ENCODE results near the gene PIAS1. TPM values are rescaled to one million over a fixed set of nuclear protein-coding genes. Genes with fewer than 3 reads are reported as not detected.
"Not testable (repeated sequence)": the region's sequence is repeated elsewhere in the genome, so short reads cannot be mapped to it uniquely, and the experiment has no call there.

PIAS1 gene
- polyA plus RNA-seq, 2 of the 4 experiments (the other 2 are of a cell fraction) = 23.2 to 49.5 TPM

DNA sequence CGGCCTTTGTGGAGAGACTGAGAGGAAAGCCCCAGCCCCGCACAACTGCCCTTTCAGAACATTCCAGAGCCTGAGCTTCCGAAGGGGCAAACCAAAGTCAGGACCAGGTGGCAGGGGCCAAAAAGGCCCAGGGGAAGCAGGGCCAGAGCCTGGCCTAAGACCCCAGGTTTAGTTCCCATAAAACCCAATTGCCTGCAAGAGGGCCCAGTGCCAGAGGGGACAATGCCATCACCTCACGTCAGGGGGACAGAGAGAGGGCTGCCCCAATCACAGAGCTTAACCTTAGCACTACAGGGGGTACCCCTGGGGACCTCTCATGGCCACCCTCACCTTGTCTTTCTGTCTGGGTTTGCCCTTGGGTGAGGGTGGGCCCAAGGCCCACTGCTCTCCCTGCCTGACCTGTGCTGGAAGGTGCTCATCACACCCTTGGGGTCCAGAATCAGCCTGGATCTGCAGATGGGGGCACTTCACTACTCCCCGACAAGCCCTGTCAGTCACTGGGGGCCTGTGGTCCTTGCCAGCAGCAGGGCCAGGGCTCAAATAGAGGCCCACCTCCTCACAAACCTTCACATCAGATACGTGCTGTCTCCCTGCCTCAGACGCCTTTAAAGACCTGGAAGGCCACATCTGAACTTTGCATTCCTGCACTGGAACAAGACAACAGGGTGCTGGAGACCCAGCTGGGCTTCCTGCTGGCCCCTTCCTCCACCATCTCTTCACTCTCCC is 147.2 kb downstream of the PIAS1 start:
- peaks cover 4% of the 10 kb centered on the region; the same call in 1 of the 3 replicates for H3K4me1 ChIP-seq
- H3K4me3 ChIP-seq = no peak overlapping the region
- H3K4me2 ChIP-seq = no peak overlapping the region
- POLR2A ChIA-PET = no interaction called here
- DNase-seq (ENCODE audit: low read depth in 1 of 2, low spot score in 1 of 2) = no peak
- CTCF ChIA-PET = interaction anchor here (0.8 to 3.4 kb wide), 2 partner anchors 9 to 337 kb away, joined by 3 to 19 read pairs; no protein-coding TSS in a partner anchor
- no peak overlapping the region for H3K27ac ChIP-seq
- TF ChIP-seq HOXB13 (CRISPR knock-in tag; IDR thresholded peaks at IDR 0.05; ENCODE audit: low read depth) (no peak), CEBPB (IDR thresholded peaks at IDR 0.05) (no peak), CBX2 (IDR thresholded peaks at IDR 0.05; ENCODE audit: borderline replicate concordance, low read depth) (no peak), NPAS2 (CRISPR knock-in tag; IDR thresholded peaks at IDR 0.05; ENCODE audit: borderline replicate concordance) (no peak), EP300 (IDR thresholded peaks at IDR 0.05) (no peak), KDM1A (IDR thresholded peaks at IDR 0.05; ENCODE audit: low read depth) (no peak)
- H3K9me3 ChIP-seq = no peaks in the 10 kb centered on the region
- ATAC-seq = no peak; a peak in 1 of 6 replicates
- WGBS (ENCODE audit: missing lambda C conversion rate) = 89% methylated on average over 7 of the region's 7 CpGs
- no peak for FAIRE-seq

DNA sequence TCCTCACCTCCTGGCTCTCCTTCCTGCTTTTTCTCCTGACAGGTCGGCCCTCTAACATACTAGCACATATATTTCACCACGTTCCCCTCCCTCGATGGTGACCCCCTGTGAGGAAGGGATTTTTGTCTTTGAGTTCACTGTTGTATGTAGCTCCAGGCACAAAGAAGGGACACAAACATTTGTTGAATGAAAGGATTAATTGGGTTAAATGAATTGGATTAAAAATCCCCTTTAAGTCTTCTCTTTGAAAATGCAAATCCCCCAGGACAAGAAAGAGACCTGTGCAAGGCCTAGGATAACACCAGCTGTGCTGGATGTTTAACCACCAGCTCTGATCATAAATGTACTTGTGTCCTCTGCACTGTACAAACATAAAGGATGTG is 147.8 kb downstream of the PIAS1 start:
- ATAC-seq (no peak), FAIRE-seq (no peak), DNase-seq (ENCODE audit: low read depth in 1 of 2, low spot score in 1 of 2) (no peak)
- CTCF ChIA-PET = interaction anchor here (3.4 kb wide), 1 partner anchor 9 kb away, joined by 19 read pairs; no protein-coding TSS in a partner anchor
- TF ChIP-seq RNF2 (IDR thresholded peaks at IDR 0.05; ENCODE audit: borderline replicate concordance, low read depth) = no peak
- TF ChIP-seq KDM5A (IDR thresholded peaks at IDR 0.05) = no peak
- no peak for TF ChIP-seq SREBF2 (IDR thresholded peaks at IDR 0.05)
- TF ChIP-seq CBX2 (IDR thresholded peaks at IDR 0.05; ENCODE audit: borderline replicate concordance, low read depth) = no peak
- TF ChIP-seq FOSL2 (IDR thresholded peaks at IDR 0.05) = no peak
- TF ChIP-seq FOSL2 (CRISPR knock-in tag; IDR thresholded peaks at IDR 0.05) = no peak
- POLR2A ChIA-PET = no interaction called here
- H3K4me1 ChIP-seq = peaks cover 4% of the 10 kb centered on the region; the same call in 1 of the 3 replicates
- WGBS (ENCODE audit: missing lambda C conversion rate) = 83% methylated on average over 3 of the region's 3 CpGs
- H3K9me3 ChIP-seq = no peaks in the 10 kb centered on the region
- no peak overlapping the region for H3K27ac ChIP-seq
- no peak overlapping the region for H3K4me3 ChIP-seq
- H3K4me2 ChIP-seq = no peak overlapping the region

DNA sequence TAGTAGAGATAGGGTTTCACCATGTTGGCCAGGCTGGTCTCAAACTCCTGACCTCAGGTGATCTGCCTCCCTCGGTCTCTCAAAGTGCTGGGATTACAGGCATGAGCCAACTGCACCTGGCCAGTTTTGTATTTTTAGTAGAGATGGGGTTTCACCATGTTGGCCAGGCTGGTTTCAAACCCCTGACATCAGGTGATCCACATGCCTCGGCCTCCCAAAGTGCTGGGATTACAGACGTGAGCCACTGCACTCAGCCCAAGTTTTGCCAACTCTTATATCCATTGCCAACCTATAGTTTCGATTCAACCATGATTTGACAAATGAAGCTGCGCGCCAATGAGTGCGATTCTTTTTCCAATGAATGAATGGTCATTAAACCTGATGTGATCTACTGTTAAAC is 148.9 kb downstream of the PIAS1 start:
- FAIRE-seq; H3K4me3 ChIP-seq; ATAC-seq; H3K9me3 ChIP-seq; H3K4me1 ChIP-seq; DNase-seq (ENCODE audit: low read depth in 1 of 2, low spot score in 1 of 2); H3K4me2 ChIP-seq; H3K27ac ChIP-seq; POLR2A ChIA-PET: not testable (repeated sequence)
- WGBS (ENCODE audit: missing lambda C conversion rate) = 94% methylated on average over 7 of the region's 7 CpGs
- CTCF ChIA-PET = interaction anchor here (0.6 to 3.4 kb wide), 3 partner anchors 8 to 47 kb away, joined by 3 to 19 read pairs (median 4); no protein-coding TSS in a partner anchor

DNA sequence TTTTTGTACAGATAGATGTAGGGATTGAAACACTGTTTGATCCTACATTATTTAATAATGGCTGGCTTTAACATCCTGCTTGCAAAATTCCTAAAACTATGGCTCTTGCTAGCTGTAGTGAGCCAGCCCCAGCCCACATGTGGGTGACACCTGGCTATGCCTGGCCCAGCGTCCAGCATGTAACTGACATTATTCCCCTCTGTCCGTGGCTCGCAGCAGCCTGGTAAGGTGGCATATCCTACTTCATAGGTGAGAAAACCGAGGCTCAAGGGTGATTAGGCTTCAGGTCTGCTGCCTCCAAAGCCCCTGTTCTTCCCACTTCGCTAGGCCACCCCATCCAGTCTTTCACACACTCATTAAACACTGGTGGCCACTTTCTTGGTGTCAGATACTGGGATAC is 149.4 kb downstream of the PIAS1 start:
- no peak overlapping the region for H3K27ac ChIP-seq
- ATAC-seq (no peak), DNase-seq (ENCODE audit: low read depth in 1 of 2, low spot score in 1 of 2) (no peak), FAIRE-seq (no peak)
- H3K4me3 ChIP-seq = no peak overlapping the region
- peaks cover 4% of the 10 kb centered on the region; the same call in 1 of the 3 replicates for H3K4me1 ChIP-seq
- H3K4me2 ChIP-seq = no peak overlapping the region
- WGBS (ENCODE audit: missing lambda C conversion rate) = 93% methylated on average over 5 of the region's 5 CpGs
- H3K9me3 ChIP-seq = no peaks in the 10 kb centered on the region
- ChIA-PET POLR2A (no interaction called here), CTCF (interaction anchor here (0.5 to 2.7 kb wide), 4 partner anchors 8 to 415 kb away, joined by 3 to 9 read pairs (median 3); no protein-coding TSS in a partner anchor)
- TF ChIP-seq TFCP2L1 (CRISPR knock-in tag; IDR thresholded peaks at IDR 0.05) (no peak), NR3C1 (IDR thresholded peaks at IDR 0.05) (no peak), JUNB (IDR thresholded peaks at IDR 0.05) (no peak), ZNF302 (CRISPR knock-in tag; IDR thresholded peaks at IDR 0.05) (no peak), CBX8 (IDR thresholded peaks at IDR 0.05) (no peak), ZFP36 (IDR thresholded peaks at IDR 0.05; ENCODE audit: borderline replicate concordance, partially characterized antibody) (no peak), CEBPB (IDR thresholded peaks at IDR 0.05) (no peak), NFE2L2 (conservative IDR thresholded peaks at IDR 0.05; ENCODE audit: low read length) (no peak), JUN (IDR thresholded peaks at IDR 0.05) (no peak), POLR2AphosphoS2 (conservative IDR thresholded peaks at IDR 0.05; ENCODE audit: low read length) (no peak), SREBF2 (IDR thresholded peaks at IDR 0.05) (no peak), EP300 (IDR thresholded peaks at IDR 0.05) (no peak), HOXB13 (CRISPR knock-in tag; IDR thresholded peaks at IDR 0.05; ENCODE audit: low read depth) (no peak), RNF2 (IDR thresholded peaks at IDR 0.05; ENCODE audit: borderline replicate concordance, low read depth) (no peak), RCOR1 (IDR thresholded peaks at IDR 0.05; ENCODE audit: low read depth, low read length) (no peak), FOSL2 (IDR thresholded peaks at IDR 0.05) (no peak), FOSL2 (CRISPR knock-in tag; IDR thresholded peaks at IDR 0.05) (no peak)
- TF ChIP-seq, protein P1, sequence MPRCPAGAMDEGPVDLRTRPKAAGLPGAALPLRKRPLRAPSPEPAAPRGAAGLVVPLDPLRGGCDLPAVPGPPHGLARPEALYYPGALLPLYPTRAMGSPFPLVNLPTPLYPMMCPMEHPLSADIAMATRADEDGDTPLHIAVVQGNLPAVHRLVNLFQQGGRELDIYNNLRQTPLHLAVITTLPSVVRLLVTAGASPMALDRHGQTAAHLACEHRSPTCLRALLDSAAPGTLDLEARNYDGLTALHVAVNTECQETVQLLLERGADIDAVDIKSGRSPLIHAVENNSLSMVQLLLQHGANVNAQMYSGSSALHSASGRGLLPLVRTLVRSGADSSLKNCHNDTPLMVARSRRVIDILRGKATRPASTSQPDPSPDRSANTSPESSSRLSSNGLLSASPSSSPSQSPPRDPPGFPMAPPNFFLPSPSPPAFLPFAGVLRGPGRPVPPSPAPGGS (IDR thresholded peaks at IDR 0.05) = no peak
- TF ChIP-seq, protein P2, sequence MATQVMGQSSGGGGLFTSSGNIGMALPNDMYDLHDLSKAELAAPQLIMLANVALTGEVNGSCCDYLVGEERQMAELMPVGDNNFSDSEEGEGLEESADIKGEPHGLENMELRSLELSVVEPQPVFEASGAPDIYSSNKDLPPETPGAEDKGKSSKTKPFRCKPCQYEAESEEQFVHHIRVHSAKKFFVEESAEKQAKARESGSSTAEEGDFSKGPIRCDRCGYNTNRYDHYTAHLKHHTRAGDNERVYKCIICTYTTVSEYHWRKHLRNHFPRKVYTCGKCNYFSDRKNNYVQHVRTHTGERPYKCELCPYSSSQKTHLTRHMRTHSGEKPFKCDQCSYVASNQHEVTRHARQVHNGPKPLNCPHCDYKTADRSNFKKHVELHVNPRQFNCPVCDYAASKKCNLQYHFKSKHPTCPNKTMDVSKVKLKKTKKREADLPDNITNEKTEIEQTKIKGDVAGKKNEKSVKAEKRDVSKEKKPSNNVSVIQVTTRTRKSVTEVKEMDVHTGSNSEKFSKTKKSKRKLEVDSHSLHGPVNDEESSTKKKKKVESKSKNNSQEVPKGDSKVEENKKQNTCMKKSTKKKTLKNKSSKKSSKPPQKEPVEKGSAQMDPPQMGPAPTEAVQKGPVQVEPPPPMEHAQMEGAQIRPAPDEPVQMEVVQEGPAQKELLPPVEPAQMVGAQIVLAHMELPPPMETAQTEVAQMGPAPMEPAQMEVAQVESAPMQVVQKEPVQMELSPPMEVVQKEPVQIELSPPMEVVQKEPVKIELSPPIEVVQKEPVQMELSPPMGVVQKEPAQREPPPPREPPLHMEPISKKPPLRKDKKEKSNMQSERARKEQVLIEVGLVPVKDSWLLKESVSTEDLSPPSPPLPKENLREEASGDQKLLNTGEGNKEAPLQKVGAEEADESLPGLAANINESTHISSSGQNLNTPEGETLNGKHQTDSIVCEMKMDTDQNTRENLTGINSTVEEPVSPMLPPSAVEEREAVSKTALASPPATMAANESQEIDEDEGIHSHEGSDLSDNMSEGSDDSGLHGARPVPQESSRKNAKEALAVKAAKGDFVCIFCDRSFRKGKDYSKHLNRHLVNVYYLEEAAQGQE (IDR thresholded peaks at IDR 0.05) = no peak
